Erythroblast (primary cell): ENCODE measurements around the gene TCIRG1.

Source experiments
- GATA1 ChIP-seq: IDR thresholded peaks from 2 replicates; pipeline ENCODE4 v1.6.1; 2011; ENCODE audit warnings: low read depth, mild to moderate bottlenecking, control low read depth, low read length, moderate library complexity
- POLR2A ChIP-seq: IDR thresholded peaks from 2 replicates; pipeline ENCODE4 v1.6.1; 2011; ENCODE audit warnings: mild to moderate bottlenecking, low read length

GRCh38 chr11:68002938-68003845 lies 35.6 kb upstream of the TCIRG1 start:
- no peak for TF ChIP-seq POLR2A
- TF ChIP-seq GATA1, result no peak
